ENCODE measurements around the gene CKS1B. TPM values are rescaled to one million over a fixed set of nuclear protein-coding genes. Genes with fewer than 3 reads are reported as not detected.

CKS1B gene
- polyA plus RNA-seq, 2 of the 4 experiments (the other 2 are of a cell fraction): 356 to 725 TPM

GRCh38 chr1:155024315-155024714, 49.8 kb downstream of the CKS1B start (continued):
- TF ChIP-seq FOSB (CRISPR knock-in tag; IDR thresholded peaks at IDR 0.05): no peak
- no peak for TF ChIP-seq RNF2 (IDR thresholded peaks at IDR 0.05; ENCODE audit: borderline replicate concordance, low read depth)

- POLR2A ChIA-PET: interaction anchor here (0.6 kb wide), 1 partner anchor 25 kb away, joined by 4 read pairs; the partner anchor contains the start of gene ADAM15
- 48% methylated on average over 8 of the region's 9 CpGs for WGBS (ENCODE audit: missing lambda C conversion rate)
- FAIRE-seq (no peak), DNase-seq (ENCODE audit: low read depth in 1 of 2, low spot score in 1 of 2) (no peak), ATAC-seq (peak in 1 of 2 experiments; percentile 24; a peak in 4 of 6 replicates)
- Histone ChIP-seq H3K27ac (peak overlapping the region; percentile 75 to 83), H3K4me2 (peak overlapping the region; percentile 64), H3K4me1 (peaks cover 61% of the 10 kb centered on the region), H3K9me3 (no peaks in the 10 kb centered on the region), H3K4me3 (no peak overlapping the region)
- TF ChIP-seq MAX (IDR thresholded peaks at IDR 0.05): peak; percentile 52
- no peak for TF ChIP-seq POLR2A (IDR thresholded peaks at IDR 0.05; ENCODE audit: low read length)
- CTCF ChIA-PET: no interaction called here
Measured at GRCh38 chr1:155026154-155026553, 51.7 kb downstream of the CKS1B start.

GRCh38 chr1:155026588-155026987, 52.1 kb downstream of the CKS1B start:
- Histone ChIP-seq H3K4me1 (peaks cover 57% of the 10 kb centered on the region), H3K4me3 (no peak overlapping the region), H3K27ac (peak overlapping the region; percentile 75 to 83), H3K9me3 (no peaks in the 10 kb centered on the region), H3K4me2 (peak overlapping the region; percentile 64)
- no peak for TF ChIP-seq POLR2A (IDR thresholded peaks at IDR 0.05; ENCODE audit: low read length)
- peak; percentile 82 for TF ChIP-seq RFX5 (IDR thresholded peaks at IDR 0.05)
- peak; percentile 48; the same call in 1 of the 2 replicates for TF ChIP-seq MAX (IDR thresholded peaks at IDR 0.05)
- 0 out of 2 replicates have a peak, but pooled peaks have one; percentile 25 for TF ChIP-seq FOSL2 (IDR thresholded peaks at IDR 0.05)
- TF ChIP-seq FOSL2 (CRISPR knock-in tag; IDR thresholded peaks at IDR 0.05): peak; percentile 78
- ChIA-PET POLR2A (no interaction called here), CTCF (no interaction called here)
- DNase-seq (ENCODE audit: low read depth in 1 of 2, low spot score in 1 of 2): peak in 1 of 2 experiments; percentile 57
- no peak for FAIRE-seq
- ATAC-seq: peak; percentile 44 to 47; a peak in 4 of 6 replicates
- 63% methylated on average over 6 of the region's 6 CpGs for WGBS (ENCODE audit: missing lambda C conversion rate)

Small RNAs within 50 kb of the gene (small RNA-seq; reads per million reads assigned to genes)
- gene MIR4258 (0 reads per million in 6 experiments), gene RF00017 (0 reads per million in 6 experiments)

Other genes with a start within 250 kb of the CKS1B start
- 0.03 and 0.08 TPM in 2 replicates for gene KCNN3, start 104.4 kb upstream of the CKS1B start, polyA plus RNA-seq (2011; rRNA removed)
- 0.01 to 0.04 TPM in 2 of 3 replicates, not detected in the other for gene KCNN3, start 104.4 kb upstream of the CKS1B start, polyA plus RNA-seq (2017; fragmentation: RNase III; extraction: RNeasy Plus Mini Kit Qiagen cat#74134 plus additional on column Dnase treatment)
- 31.4 and 35.7 TPM in 2 replicates for gene PMVK, start 38.0 kb upstream of the CKS1B start, polyA plus RNA-seq (2011; rRNA removed)
- gene PMVK, start 38.0 kb upstream of the CKS1B start, polyA plus RNA-seq (2017; fragmentation: RNase III; extraction: RNeasy Plus Mini Kit Qiagen cat#74134 plus additional on column Dnase treatment): 52.0 to 57.3 TPM (median 53.0 TPM) in 3 replicates
- 15.0 and 16.8 TPM in 2 replicates for gene PBXIP1, start 18.6 kb upstream of the CKS1B start, polyA plus RNA-seq (2011; rRNA removed)
- 13.9 to 22.4 TPM (median 20.8 TPM) in 3 replicates for gene PBXIP1, start 18.6 kb upstream of the CKS1B start, polyA plus RNA-seq (2017; fragmentation: RNase III; extraction: RNeasy Plus Mini Kit Qiagen cat#74134 plus additional on column Dnase treatment)
- gene PYGO2, start 12.9 kb upstream of the CKS1B start, polyA plus RNA-seq (2011; rRNA removed): 24.6 and 25.8 TPM in 2 replicates
- 15.7 to 18.9 TPM (median 18.3 TPM) in 3 replicates for gene PYGO2, start 12.9 kb upstream of the CKS1B start, polyA plus RNA-seq (2017; fragmentation: RNase III; extraction: RNeasy Plus Mini Kit Qiagen cat#74134 plus additional on column Dnase treatment)
- gene SHC1, start 3.9 kb upstream of the CKS1B start, polyA plus RNA-seq (2011; rRNA removed): 174 and 203 TPM in 2 replicates
- 117 to 124 TPM (median 118 TPM) in 3 replicates for gene SHC1, start 3.9 kb upstream of the CKS1B start, polyA plus RNA-seq (2017; fragmentation: RNase III; extraction: RNeasy Plus Mini Kit Qiagen cat#74134 plus additional on column Dnase treatment)
- gene FLAD1, start 8.7 kb downstream of the CKS1B start, polyA plus RNA-seq (2011; rRNA removed): 43.5 and 57.1 TPM in 2 replicates
- gene FLAD1, start 8.7 kb downstream of the CKS1B start, polyA plus RNA-seq (2017; fragmentation: RNase III; extraction: RNeasy Plus Mini Kit Qiagen cat#74134 plus additional on column Dnase treatment): 34.1 to 38.2 TPM (median 36.0 TPM) in 3 replicates
- 0.32 TPM in 1 of 2 replicates, not detected in the other for gene LENEP, start 18.9 kb downstream of the CKS1B start, polyA plus RNA-seq (2011; rRNA removed)
- not detected in 3 replicates for gene LENEP, start 18.9 kb downstream of the CKS1B start, polyA plus RNA-seq (2017; fragmentation: RNase III; extraction: RNeasy Plus Mini Kit Qiagen cat#74134 plus additional on column Dnase treatment)
- gene ZBTB7B, start 28.1 kb downstream of the CKS1B start, polyA plus RNA-seq (2011; rRNA removed): 20.5 and 20.8 TPM in 2 replicates
- gene ZBTB7B, start 28.1 kb downstream of the CKS1B start, polyA plus RNA-seq (2017; fragmentation: RNase III; extraction: RNeasy Plus Mini Kit Qiagen cat#74134 plus additional on column Dnase treatment): 24.7 to 30.7 TPM (median 29.0 TPM) in 3 replicates
- gene DCST2, start 59.1 kb downstream of the CKS1B start, polyA plus RNA-seq (2011; rRNA removed): 1.0 and 1.5 TPM in 2 replicates
- 0.23 to 0.46 TPM (median 0.43 TPM) in 3 replicates for gene DCST2, start 59.1 kb downstream of the CKS1B start, polyA plus RNA-seq (2017; fragmentation: RNase III; extraction: RNeasy Plus Mini Kit Qiagen cat#74134 plus additional on column Dnase treatment)
- 0.06 TPM in 1 of 2 replicates, not detected in the other for gene DCST1, start 59.1 kb downstream of the CKS1B start, polyA plus RNA-seq (2011; rRNA removed)
- not detected in 3 replicates for gene DCST1, start 59.1 kb downstream of the CKS1B start, polyA plus RNA-seq (2017; fragmentation: RNase III; extraction: RNeasy Plus Mini Kit Qiagen cat#74134 plus additional on column Dnase treatment)
- gene ADAM15, start 76.6 kb downstream of the CKS1B start, polyA plus RNA-seq (2011; rRNA removed): 25.6 and 33.6 TPM in 2 replicates
- 33.0 to 35.2 TPM (median 34.2 TPM) in 3 replicates for gene ADAM15, start 76.6 kb downstream of the CKS1B start, polyA plus RNA-seq (2017; fragmentation: RNase III; extraction: RNeasy Plus Mini Kit Qiagen cat#74134 plus additional on column Dnase treatment)
- 3.1 and 4.9 TPM in 2 replicates for gene EFNA4, start 89.1 kb downstream of the CKS1B start, polyA plus RNA-seq (2011; rRNA removed)
- gene EFNA4, start 89.1 kb downstream of the CKS1B start, polyA plus RNA-seq (2017; fragmentation: RNase III; extraction: RNeasy Plus Mini Kit Qiagen cat#74134 plus additional on column Dnase treatment): 6.1 to 8.7 TPM (median 7.5 TPM) in 3 replicates
- 1.9 and 2.6 TPM in 2 replicates for gene EFNA3, start 104.2 kb downstream of the CKS1B start, polyA plus RNA-seq (2011; rRNA removed)
- 2.0 to 3.2 TPM (median 2.7 TPM) in 3 replicates for gene EFNA3, start 104.2 kb downstream of the CKS1B start, polyA plus RNA-seq (2017; fragmentation: RNase III; extraction: RNeasy Plus Mini Kit Qiagen cat#74134 plus additional on column Dnase treatment)
- 38.9 and 64.6 TPM in 2 replicates for gene EFNA1, start 153.2 kb downstream of the CKS1B start, polyA plus RNA-seq (2011; rRNA removed)
- 19.1 to 25.4 TPM (median 25.1 TPM) in 3 replicates for gene EFNA1, start 153.2 kb downstream of the CKS1B start, polyA plus RNA-seq (2017; fragmentation: RNase III; extraction: RNeasy Plus Mini Kit Qiagen cat#74134 plus additional on column Dnase treatment)
- 39.3 and 39.4 TPM in 2 replicates for gene SLC50A1, start 161.2 kb downstream of the CKS1B start, polyA plus RNA-seq (2011; rRNA removed)
- 28.2 to 30.7 TPM (median 28.9 TPM) in 3 replicates for gene SLC50A1, start 161.2 kb downstream of the CKS1B start, polyA plus RNA-seq (2017; fragmentation: RNase III; extraction: RNeasy Plus Mini Kit Qiagen cat#74134 plus additional on column Dnase treatment)
- gene DPM3, start 165.8 kb downstream of the CKS1B start, polyA plus RNA-seq (2011; rRNA removed): 22.8 and 33.7 TPM in 2 replicates
- gene DPM3, start 165.8 kb downstream of the CKS1B start, polyA plus RNA-seq (2017; fragmentation: RNase III; extraction: RNeasy Plus Mini Kit Qiagen cat#74134 plus additional on column Dnase treatment): 67.5 to 83.0 TPM (median 80.3 TPM) in 3 replicates
- 154 and 227 TPM in 2 replicates for gene KRTCAP2, start 198.6 kb downstream of the CKS1B start, polyA plus RNA-seq (2011; rRNA removed)
- 216 to 218 TPM (median 217 TPM) in 3 replicates for gene KRTCAP2, start 198.6 kb downstream of the CKS1B start, polyA plus RNA-seq (2017; fragmentation: RNase III; extraction: RNeasy Plus Mini Kit Qiagen cat#74134 plus additional on column Dnase treatment)
- gene TRIM46, start 199.2 kb downstream of the CKS1B start, polyA plus RNA-seq (2011; rRNA removed): 1.1 and 1.5 TPM in 2 replicates
- 1.7 to 2.8 TPM (median 2.7 TPM) in 3 replicates for gene TRIM46, start 199.2 kb downstream of the CKS1B start, polyA plus RNA-seq (2017; fragmentation: RNase III; extraction: RNeasy Plus Mini Kit Qiagen cat#74134 plus additional on column Dnase treatment)
- gene THBS3, start 233.2 kb downstream of the CKS1B start, polyA plus RNA-seq (2011; rRNA removed): 13.8 and 16.2 TPM in 2 replicates
- gene THBS3, start 233.2 kb downstream of the CKS1B start, polyA plus RNA-seq (2017; fragmentation: RNase III; extraction: RNeasy Plus Mini Kit Qiagen cat#74134 plus additional on column Dnase treatment): 8.9 to 14.2 TPM (median 12.1 TPM) in 3 replicates
- 53.4 and 73.9 TPM in 2 replicates for gene MTX1, start 234.0 kb downstream of the CKS1B start, polyA plus RNA-seq (2011; rRNA removed)
- 64.5 to 67.2 TPM (median 67.1 TPM) in 3 replicates for gene MTX1, start 234.0 kb downstream of the CKS1B start, polyA plus RNA-seq (2017; fragmentation: RNase III; extraction: RNeasy Plus Mini Kit Qiagen cat#74134 plus additional on column Dnase treatment)